WTC11 (cell line): ENCODE results near the gene ZNF878.

ENCODE experiments used
- AFF4 ChIP-seq: sonication (generic); formaldehyde crosslinking; IDR thresholded peaks from 2 replicates; pipeline ENCODE4 v1.8.1; 2023; ENCODE audit warnings: mild to moderate bottlenecking, missing genetic modification reagents, borderline replicate concordance
- CREB1 ChIP-seq: sonication (generic); formaldehyde crosslinking; IDR thresholded peaks from 2 replicates; pipeline ENCODE4 v1.8.0; 2023; ENCODE audit warnings: mild to moderate bottlenecking, missing genetic modification reagents
- E2F1 ChIP-seq: sonication (generic); formaldehyde crosslinking; IDR thresholded peaks from 2 replicates; pipeline ENCODE4 v1.8.0; 2022; ENCODE audit warnings: mild to moderate bottlenecking, missing genetic modification reagents
- IRF1 ChIP-seq: sonication (generic); formaldehyde crosslinking; IDR thresholded peaks from 2 replicates; pipeline ENCODE4 v1.8.0; 2023; ENCODE audit warnings: missing genetic modification reagents
- JUN ChIP-seq: sonication (generic); formaldehyde crosslinking; IDR thresholded peaks from 2 replicates; pipeline ENCODE4 v1.8.0; 2023; ENCODE audit warnings: mild to moderate bottlenecking, missing genetic modification reagents
- NFE2L1 ChIP-seq: sonication (generic); formaldehyde crosslinking; IDR thresholded peaks from 2 replicates; pipeline ENCODE4 v1.8.1; 2023; ENCODE audit warnings: missing genetic modification reagents
- NR3C1 ChIP-seq: sonication (generic); formaldehyde crosslinking; conservative IDR thresholded peaks from 2 replicates; pipeline ENCODE4 v1.8.1; 2023; ENCODE audit warnings: low read depth, mild to moderate bottlenecking, missing genetic modification reagents
- SP1 ChIP-seq: sonication (generic); formaldehyde crosslinking; conservative IDR thresholded peaks from 2 replicates; pipeline ENCODE4 v1.8.1; 2022; ENCODE audit warnings: missing genetic modification reagents
- STAT6 ChIP-seq: sonication (generic); formaldehyde crosslinking; conservative IDR thresholded peaks from 2 replicates; pipeline ENCODE4 v1.8.1; 2023; ENCODE audit warnings: mild to moderate bottlenecking, low read depth, missing genetic modification reagents, moderate library complexity
- ZNF121 ChIP-seq: sonication (generic); formaldehyde crosslinking; IDR thresholded peaks from 2 replicates; pipeline ENCODE4 v1.8.0; 2023; ENCODE audit warnings: missing genetic modification reagents
- TF ChIP-seq, protein P1 (sequence below): fragments of 200-600 bp; IDR thresholded peaks from 2 replicates; pipeline ENCODE4 v1.8.0; 2022; ENCODE audit warnings: antibody characterized with exemption
- TF ChIP-seq, protein P2 (sequence below): sonication (generic); formaldehyde crosslinking; IDR thresholded peaks from 2 replicates; pipeline ENCODE4 v1.8.0; 2022; ENCODE audit warnings: mild to moderate bottlenecking, missing genetic modification reagents
- TF ChIP-seq, protein P3 (sequence below): sonication (generic); formaldehyde crosslinking; IDR thresholded peaks from 2 replicates; pipeline ENCODE4 v1.8.0; 2022; ENCODE audit warnings: mild to moderate bottlenecking, missing genetic modification reagents

DNA sequence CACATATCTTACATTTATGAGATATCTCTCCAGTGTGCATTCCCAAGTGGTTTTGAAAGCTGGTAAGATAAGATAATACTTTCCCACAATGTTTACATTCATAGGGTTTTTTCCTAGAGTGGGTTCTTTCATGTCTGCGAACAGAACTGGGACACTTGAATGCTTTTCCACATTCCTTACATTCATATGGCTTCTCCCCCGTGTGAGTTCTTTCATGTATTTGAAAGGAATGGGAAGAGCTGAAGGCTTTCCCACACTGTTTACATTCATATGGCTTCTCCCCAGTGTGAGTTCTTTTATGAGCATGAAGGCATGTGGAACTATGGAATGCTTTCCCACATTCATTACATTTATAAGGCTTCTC is 37.0 kb downstream of the ZNF878 start:
- TF ChIP-seq NR3C1 (CRISPR knock-in tag) (no peak), ZNF121 (CRISPR knock-in tag) (no peak), IRF1 (CRISPR knock-in tag) (no peak), AFF4 (CRISPR knock-in tag) (no peak), NFE2L1 (CRISPR knock-in tag) (no peak), STAT6 (CRISPR knock-in tag) (no peak), CREB1 (CRISPR knock-in tag) (no peak), SP1 (no peak), JUN (no peak), E2F1 (no peak)
- TF ChIP-seq, protein P1, sequence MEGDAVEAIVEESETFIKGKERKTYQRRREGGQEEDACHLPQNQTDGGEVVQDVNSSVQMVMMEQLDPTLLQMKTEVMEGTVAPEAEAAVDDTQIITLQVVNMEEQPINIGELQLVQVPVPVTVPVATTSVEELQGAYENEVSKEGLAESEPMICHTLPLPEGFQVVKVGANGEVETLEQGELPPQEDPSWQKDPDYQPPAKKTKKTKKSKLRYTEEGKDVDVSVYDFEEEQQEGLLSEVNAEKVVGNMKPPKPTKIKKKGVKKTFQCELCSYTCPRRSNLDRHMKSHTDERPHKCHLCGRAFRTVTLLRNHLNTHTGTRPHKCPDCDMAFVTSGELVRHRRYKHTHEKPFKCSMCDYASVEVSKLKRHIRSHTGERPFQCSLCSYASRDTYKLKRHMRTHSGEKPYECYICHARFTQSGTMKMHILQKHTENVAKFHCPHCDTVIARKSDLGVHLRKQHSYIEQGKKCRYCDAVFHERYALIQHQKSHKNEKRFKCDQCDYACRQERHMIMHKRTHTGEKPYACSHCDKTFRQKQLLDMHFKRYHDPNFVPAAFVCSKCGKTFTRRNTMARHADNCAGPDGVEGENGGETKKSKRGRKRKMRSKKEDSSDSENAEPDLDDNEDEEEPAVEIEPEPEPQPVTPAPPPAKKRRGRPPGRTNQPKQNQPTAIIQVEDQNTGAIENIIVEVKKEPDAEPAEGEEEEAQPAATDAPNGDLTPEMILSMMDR, result no peak
- TF ChIP-seq, protein P2, sequence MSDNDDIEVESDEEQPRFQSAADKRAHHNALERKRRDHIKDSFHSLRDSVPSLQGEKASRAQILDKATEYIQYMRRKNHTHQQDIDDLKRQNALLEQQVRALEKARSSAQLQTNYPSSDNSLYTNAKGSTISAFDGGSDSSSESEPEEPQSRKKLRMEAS (CRISPR knock-in tag), result no peak
- TF ChIP-seq, protein P3, sequence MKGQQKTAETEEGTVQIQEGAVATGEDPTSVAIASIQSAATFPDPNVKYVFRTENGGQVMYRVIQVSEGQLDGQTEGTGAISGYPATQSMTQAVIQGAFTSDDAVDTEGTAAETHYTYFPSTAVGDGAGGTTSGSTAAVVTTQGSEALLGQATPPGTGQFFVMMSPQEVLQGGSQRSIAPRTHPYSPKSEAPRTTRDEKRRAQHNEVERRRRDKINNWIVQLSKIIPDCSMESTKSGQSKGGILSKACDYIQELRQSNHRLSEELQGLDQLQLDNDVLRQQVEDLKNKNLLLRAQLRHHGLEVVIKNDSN, result no peak
